ENCODE results near the gene TMEM271. TPM values are rescaled to one million over a fixed set of nuclear protein-coding genes. Genes with fewer than 3 reads are reported as not detected.

TMEM271 gene
- total RNA-seq, 1 donor from 2014 or later: not detected

- DNase-seq (ENCODE audit: low read depth, low spot score): no peak
These were observed 42.0 kb downstream of the TMEM271 start for GRCh38 chr4:534101-534575.

GRCh38 chr4:533318-534100 is 42.6 kb downstream of the TMEM271 start:
- no peak for DNase-seq (ENCODE audit: low read depth, low spot score)

GRCh38 chr4:532588-533317 is 43.3 kb downstream of the TMEM271 start:
- no peak for DNase-seq (ENCODE audit: low read depth, low spot score)

- DNase-seq (ENCODE audit: low read depth, low spot score): no peak
These were observed 44.2 kb downstream of the TMEM271 start for GRCh38 chr4:531721-532565.

GRCh38 chr4:531076-531475 is 45.0 kb downstream of the TMEM271 start:
- no peak for DNase-seq (ENCODE audit: low read depth, low spot score)

- DNase-seq (ENCODE audit: low read depth, low spot score): no peak
These were observed 45.9 kb downstream of the TMEM271 start for GRCh38 chr4:530017-530781.

- no peak for DNase-seq (ENCODE audit: low read depth, low spot score)
These were observed 46.5 kb downstream of the TMEM271 start for GRCh38 chr4:529563-529962.

GRCh38 chr4:528835-529234 is 47.3 kb downstream of the TMEM271 start:
- no peak for DNase-seq (ENCODE audit: low read depth, low spot score)

GRCh38 chr4:528296-528695 is 47.8 kb downstream of the TMEM271 start:
- DNase-seq (ENCODE audit: low read depth, low spot score): no peak

- no peak for DNase-seq (ENCODE audit: low read depth, low spot score)
These were observed 49.1 kb downstream of the TMEM271 start for GRCh38 chr4:526971-527460.

- DNase-seq (ENCODE audit: low read depth, low spot score): no peak
These were observed 49.7 kb downstream of the TMEM271 start for GRCh38 chr4:526189-526909.

- DNase-seq (ENCODE audit: low read depth, low spot score): no peak
These were observed 50.4 kb downstream of the TMEM271 start for GRCh38 chr4:525660-526059.

- no peak for DNase-seq (ENCODE audit: low read depth, low spot score)
These were observed 51.9 kb downstream of the TMEM271 start for GRCh38 chr4:524196-524595.

Other genes with a start within 250 kb of the TMEM271 start
- 9.4 and 11.6 TPM in 2 replicates for gene ZNF141, start 238.5 kb downstream of the TMEM271 start, total RNA-seq
- 17.9 and 22.4 TPM in 2 replicates for gene ZNF721, start 77.1 kb downstream of the TMEM271 start, total RNA-seq
- 46.7 and 46.8 TPM in 2 replicates for gene PIGG, start 77.1 kb downstream of the TMEM271 start, total RNA-seq
- gene PDE6B, start 49.3 kb upstream of the TMEM271 start, total RNA-seq: 2.9 and 3.9 TPM in 2 replicates
- 124 and 276 TPM in 2 replicates for gene ATP5ME, start 98.0 kb upstream of the TMEM271 start, total RNA-seq
- 6.3 and 13.5 TPM in 2 replicates for gene MYL5, start 98.2 kb upstream of the TMEM271 start, total RNA-seq
- 1.1 and 4.5 TPM in 2 replicates for gene SLC49A3, start 112.9 kb upstream of the TMEM271 start, total RNA-seq
- gene PCGF3, start 129.5 kb upstream of the TMEM271 start, total RNA-seq: 65.7 and 83.6 TPM in 2 replicates
- gene CPLX1, start 249.8 kb upstream of the TMEM271 start, total RNA-seq: 0.13 and 0.14 TPM in 2 replicates

Measured in pulmonary artery endothelial cell (primary cell).